ENCODE results near the gene TAS2R1.

The TAS2R1 gene

GRCh38 chr5:9630251-9630650 lies at the start of gene TAS2R1:
Gene TAS2R1, minus strand, starts transcription at chr5:9630351. Its CDS starts 319 bp downstream, at chr5:9630032.
- no peak for DNase-seq

GRCh38 chr5:9670371-9670770 lies 40.2 kb upstream of the TAS2R1 start:
- no peak for DNase-seq

- DNase-seq: no peak
These were observed 37.8 kb upstream of the TAS2R1 start for GRCh38 chr5:9667906-9668305.

GRCh38 chr5:9663891-9664290 lies 33.7 kb upstream of the TAS2R1 start:
- no peak for DNase-seq

GRCh38 chr5:9661316-9662015 lies 31.3 kb upstream of the TAS2R1 start:
- no peak for DNase-seq

- no peak for DNase-seq
These were observed 28.6 kb upstream of the TAS2R1 start for GRCh38 chr5:9658706-9659105.

- DNase-seq: no peak
These were observed 27.7 kb upstream of the TAS2R1 start for GRCh38 chr5:9657819-9658218.

GRCh38 chr5:9655641-9656040 lies 25.5 kb upstream of the TAS2R1 start:
- DNase-seq: no peak

GRCh38 chr5:9654886-9655285 lies 24.7 kb upstream of the TAS2R1 start:
- DNase-seq: no peak

- no peak for DNase-seq
These were observed 23.7 kb upstream of the TAS2R1 start for GRCh38 chr5:9653811-9654210.

- DNase-seq: no peak
These were observed 22.9 kb upstream of the TAS2R1 start for GRCh38 chr5:9653061-9653460.

- no peak for DNase-seq
These were observed 22.1 kb upstream of the TAS2R1 start for GRCh38 chr5:9652295-9652694.

- no peak for DNase-seq
These were observed 16.7 kb upstream of the TAS2R1 start for GRCh38 chr5:9646843-9647242.

GRCh38 chr5:9644630-9645029 lies 14.5 kb upstream of the TAS2R1 start:
- DNase-seq: no peak

- no peak for DNase-seq
These were observed 12.5 kb upstream of the TAS2R1 start for GRCh38 chr5:9642621-9643020.

- no peak for DNase-seq
These were observed 11.7 kb upstream of the TAS2R1 start for GRCh38 chr5:9641806-9642355.

- DNase-seq: no peak
These were observed 2.3 kb upstream of the TAS2R1 start for GRCh38 chr5:9632495-9632894.

- no peak for DNase-seq
These were observed 2.6 kb downstream of the TAS2R1 start for GRCh38 chr5:9627541-9627940.

- DNase-seq: no peak
These were observed 3.2 kb downstream of the TAS2R1 start for GRCh38 chr5:9626955-9627354.

- DNase-seq: no peak
These were observed 4.4 kb downstream of the TAS2R1 start for GRCh38 chr5:9625731-9626130.

- no peak for DNase-seq
These were observed 4.9 kb downstream of the TAS2R1 start for GRCh38 chr5:9625286-9625685.

- no peak for DNase-seq
These were observed 5.8 kb downstream of the TAS2R1 start for GRCh38 chr5:9624196-9624947.

- no peak for DNase-seq
These were observed 6.5 kb downstream of the TAS2R1 start for GRCh38 chr5:9623661-9624060.

- DNase-seq: no peak
These were observed 7.2 kb downstream of the TAS2R1 start for GRCh38 chr5:9622971-9623421.
